Peyer's patch (tissue), 4 donors: Measurements from ENCODE around the gene CELF1.

Source experiments
- POLR2A ChIP-seq, 2 donors: fragments of 450-650 bp; IDR thresholded peaks; one replicate each; pipeline ENCODE4 v1.5.1; 2017; ENCODE audit warnings: antibody characterized with exemption in 2 of 2, mild to moderate bottlenecking in 2 of 2, moderate library complexity in 2 of 2
- TF ChIP-seq, protein P1 (sequence below), 6 experiments: fragments of 450-650 bp in 4 of 6; fragments of 200-600 bp in 2 of 6; sonication (generic) in 1 of 6; IDR thresholded peaks; one replicate each; pipeline ENCODE4 v1.5.1; 2017 to 2019; ENCODE audit warnings: antibody characterized with exemption in 6 of 6, mild to moderate bottlenecking in 3 of 6, moderate library complexity in 1 of 6

DNA sequence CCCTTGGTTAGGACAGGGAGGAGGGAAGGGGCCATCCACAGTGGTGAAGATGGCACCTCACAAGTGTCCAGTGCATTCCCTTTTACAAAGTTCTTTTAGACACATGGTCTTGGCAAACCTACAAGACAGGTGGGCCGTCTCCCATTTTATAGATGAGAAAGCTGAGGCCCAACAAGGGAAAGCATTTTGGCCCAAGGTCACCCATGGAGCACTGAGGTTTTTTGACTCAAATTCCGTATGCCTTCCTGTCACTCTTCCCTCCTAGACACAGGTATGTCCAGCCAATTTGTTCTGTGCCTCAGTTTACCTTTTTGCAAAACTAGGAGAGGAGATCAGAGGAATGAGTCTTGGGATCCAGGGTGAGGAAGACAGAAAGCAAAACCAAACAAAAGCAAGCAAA lies 40.0 kb upstream of the CELF1 start:
- no peak for TF ChIP-seq POLR2A (IDR thresholded peaks at IDR 0.05)
- TF ChIP-seq, protein P1, sequence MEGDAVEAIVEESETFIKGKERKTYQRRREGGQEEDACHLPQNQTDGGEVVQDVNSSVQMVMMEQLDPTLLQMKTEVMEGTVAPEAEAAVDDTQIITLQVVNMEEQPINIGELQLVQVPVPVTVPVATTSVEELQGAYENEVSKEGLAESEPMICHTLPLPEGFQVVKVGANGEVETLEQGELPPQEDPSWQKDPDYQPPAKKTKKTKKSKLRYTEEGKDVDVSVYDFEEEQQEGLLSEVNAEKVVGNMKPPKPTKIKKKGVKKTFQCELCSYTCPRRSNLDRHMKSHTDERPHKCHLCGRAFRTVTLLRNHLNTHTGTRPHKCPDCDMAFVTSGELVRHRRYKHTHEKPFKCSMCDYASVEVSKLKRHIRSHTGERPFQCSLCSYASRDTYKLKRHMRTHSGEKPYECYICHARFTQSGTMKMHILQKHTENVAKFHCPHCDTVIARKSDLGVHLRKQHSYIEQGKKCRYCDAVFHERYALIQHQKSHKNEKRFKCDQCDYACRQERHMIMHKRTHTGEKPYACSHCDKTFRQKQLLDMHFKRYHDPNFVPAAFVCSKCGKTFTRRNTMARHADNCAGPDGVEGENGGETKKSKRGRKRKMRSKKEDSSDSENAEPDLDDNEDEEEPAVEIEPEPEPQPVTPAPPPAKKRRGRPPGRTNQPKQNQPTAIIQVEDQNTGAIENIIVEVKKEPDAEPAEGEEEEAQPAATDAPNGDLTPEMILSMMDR (IDR thresholded peaks at IDR 0.05), result no peak
